ENCODE measurements around the gene RNPEPL1. TPM values are rescaled to one million over a fixed set of nuclear protein-coding genes. Genes with fewer than 3 reads are reported as not detected.
A peak's percentile ranks its signal among the peaks of the same experiment; 100 is the strongest.

RNPEPL1 gene
- polyA plus RNA-seq, 5 donors, result 16.3 to 36.7 (median 20.2) TPM

- no peak for DNase-seq
Observed at GRCh38 chr2:240575101-240575965, 7.0 kb downstream of the RNPEPL1 start.

DNA sequence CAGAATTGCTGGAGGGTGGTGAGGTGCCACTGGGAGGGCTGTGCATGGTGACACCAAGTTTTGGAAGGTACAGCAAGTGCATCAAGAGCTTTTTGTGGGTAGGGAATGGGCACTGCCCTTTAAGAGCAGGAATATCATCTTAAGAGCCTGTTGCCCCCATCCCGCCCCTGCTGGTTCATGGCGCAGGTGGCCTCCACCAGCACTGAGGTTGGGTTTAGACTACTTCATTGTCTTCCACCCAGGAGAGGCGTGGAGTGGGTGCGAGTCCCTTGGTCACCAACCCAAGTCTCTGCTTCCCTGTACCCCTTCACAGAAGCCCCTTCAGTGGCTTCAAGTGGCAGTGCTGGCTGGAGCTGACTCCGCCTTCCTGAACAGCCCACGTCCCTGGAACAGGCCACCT lies 7.8 kb downstream of the RNPEPL1 start:
- DNase-seq, result no peak

DNA sequence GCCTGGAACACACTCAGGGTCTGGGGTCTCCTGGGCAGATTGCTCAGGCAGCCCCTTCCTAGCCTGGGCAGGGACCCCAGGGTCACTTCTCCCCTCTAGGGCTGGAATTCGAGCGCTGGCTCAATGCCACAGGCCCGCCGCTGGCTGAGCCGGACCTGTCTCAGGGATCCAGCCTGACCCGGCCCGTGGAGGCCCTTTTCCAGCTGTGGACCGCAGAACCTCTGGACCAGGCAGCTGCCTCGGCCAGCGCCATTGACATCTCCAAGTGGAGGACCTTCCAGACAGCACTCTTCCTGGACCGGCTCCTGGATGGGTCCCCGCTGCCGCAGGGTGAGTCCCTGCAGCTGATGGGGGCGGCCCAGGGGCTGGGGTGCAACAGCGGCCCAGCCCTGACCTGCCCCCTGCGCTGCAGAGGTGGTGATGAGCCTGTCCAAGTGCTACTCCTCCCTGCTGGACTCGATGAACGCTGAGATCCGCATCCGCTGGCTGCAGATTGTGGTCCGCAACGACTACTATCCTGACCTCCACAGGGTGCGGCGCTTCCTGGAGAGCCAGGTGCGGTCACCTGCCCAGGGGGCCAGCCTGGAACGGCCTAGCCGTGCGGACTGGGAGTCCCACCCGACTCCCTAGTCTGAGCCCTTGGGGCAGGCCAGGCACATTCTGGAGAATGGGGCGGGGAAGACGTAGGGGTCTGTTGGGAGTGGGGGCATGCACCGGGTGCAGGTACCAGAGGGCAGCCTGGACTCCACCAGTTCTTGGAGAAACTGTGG lies 8.3 kb downstream of the RNPEPL1 start:
- no peak for DNase-seq

DNA sequence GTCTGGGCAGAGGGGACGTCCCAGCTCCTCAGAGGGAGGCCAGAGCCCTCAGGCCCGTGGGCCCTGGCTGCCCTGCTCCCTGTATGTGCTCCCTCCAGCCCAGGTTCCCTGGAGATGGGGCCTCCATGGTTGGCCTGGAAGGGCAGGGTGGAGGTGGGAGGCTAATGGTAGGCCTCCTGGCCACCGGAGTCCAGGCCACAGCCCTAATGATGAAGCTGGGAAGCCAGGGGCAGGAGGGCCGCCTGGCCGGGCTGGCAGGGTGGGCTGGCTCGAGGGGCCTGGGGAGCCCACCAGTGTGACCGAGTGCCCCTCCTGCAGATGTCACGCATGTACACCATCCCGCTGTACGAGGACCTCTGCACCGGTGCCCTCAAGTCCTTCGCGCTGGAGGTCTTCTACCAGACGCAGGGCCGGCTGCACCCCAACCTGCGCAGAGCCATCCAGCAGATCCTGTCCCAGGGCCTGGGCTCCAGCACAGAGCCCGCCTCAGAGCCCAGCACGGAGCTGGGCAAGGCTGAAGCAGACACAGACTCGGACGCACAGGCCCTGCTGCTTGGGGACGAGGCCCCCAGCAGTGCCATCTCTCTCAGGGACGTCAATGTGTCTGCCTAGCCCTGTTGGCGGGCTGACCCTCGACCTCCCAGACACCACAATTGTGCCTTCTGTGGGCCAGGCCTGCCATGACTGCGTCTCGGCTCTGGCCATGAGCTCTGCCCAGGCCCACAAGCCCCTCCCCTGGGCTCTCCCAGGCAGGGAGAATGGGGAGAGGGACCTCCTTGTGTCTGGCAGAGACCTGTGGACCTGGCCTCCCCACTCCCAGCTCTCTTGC lies 9.2 kb downstream of the RNPEPL1 start:
- DNase-seq, result no peak

GRCh38 chr2:240578110-240578450 lies 9.8 kb downstream of the RNPEPL1 start:
- DNase-seq, result no peak

- DNase-seq, result no peak
Observed at GRCh38 chr2:240578488-240578887, 10.2 kb downstream of the RNPEPL1 start.

- DNase-seq, result no peak
Observed at GRCh38 chr2:240579071-240579762, 10.9 kb downstream of the RNPEPL1 start.

DNA sequence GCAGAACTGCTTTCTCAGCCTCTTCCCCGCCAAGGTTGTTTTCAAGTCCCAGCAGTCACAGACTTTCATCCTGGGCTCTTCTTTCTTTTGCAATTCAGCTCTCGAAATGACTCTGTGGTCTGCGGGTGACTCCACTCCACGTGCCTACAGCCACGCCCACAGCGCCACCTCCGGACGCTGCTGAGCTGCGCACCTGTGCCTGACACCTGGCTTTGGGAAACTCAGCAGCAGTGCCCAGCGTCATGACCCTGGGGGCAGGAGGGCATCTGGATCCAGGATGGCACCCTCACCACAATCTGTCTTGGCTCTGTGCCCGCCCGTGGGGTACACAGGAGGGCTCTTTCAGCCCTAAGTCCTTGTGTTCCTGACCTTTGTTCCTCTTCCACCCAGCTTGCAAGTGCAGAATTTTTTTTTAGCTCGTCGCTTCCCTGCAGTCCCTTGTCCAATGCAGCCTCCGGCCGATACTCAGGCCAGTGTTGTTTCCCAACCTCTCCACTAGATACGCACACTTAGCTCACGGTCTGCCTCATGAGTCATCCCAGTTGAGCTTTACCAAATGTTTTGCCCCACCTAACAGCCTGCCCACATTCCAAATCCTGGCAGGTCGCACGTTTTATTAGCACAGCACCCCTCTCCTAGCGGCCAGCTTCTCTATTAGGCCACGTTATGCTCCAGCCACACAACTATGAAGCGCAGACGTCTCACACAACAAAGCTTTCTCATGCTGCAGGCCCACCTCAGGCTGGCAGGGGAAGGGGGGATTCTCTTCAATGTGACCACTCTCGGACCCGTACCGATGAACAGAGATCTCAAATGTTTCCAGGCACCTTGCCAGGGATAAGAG lies 11.7 kb downstream of the RNPEPL1 start:
- DNase-seq, result no peak

GRCh38 chr2:240581811-240582210 lies 13.5 kb downstream of the RNPEPL1 start:
- DNase-seq, result no peak

DNA sequence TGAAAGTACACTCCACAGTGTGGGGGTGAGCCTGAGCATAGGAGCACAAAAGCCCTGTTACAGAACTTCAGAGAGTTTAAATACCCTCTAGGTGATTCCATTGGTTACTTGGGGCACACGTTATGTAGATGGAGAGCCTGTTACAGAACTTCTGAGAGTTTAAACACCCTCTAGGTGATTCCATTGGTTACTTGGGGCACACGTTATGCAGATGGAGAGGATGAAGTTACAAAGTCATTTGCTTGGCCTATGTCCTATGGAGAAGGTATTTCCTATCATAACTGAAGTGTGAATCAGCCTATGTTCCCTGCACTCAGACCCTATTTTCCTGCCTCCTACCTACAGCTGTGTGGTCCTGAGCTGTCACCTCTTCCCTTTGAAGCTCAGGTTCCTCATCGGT lies 14.5 kb downstream of the RNPEPL1 start:
- DNase-seq, result no peak

- DNase-seq, result no peak
Observed at GRCh38 chr2:240583774-240584173, 15.5 kb downstream of the RNPEPL1 start.

DNA sequence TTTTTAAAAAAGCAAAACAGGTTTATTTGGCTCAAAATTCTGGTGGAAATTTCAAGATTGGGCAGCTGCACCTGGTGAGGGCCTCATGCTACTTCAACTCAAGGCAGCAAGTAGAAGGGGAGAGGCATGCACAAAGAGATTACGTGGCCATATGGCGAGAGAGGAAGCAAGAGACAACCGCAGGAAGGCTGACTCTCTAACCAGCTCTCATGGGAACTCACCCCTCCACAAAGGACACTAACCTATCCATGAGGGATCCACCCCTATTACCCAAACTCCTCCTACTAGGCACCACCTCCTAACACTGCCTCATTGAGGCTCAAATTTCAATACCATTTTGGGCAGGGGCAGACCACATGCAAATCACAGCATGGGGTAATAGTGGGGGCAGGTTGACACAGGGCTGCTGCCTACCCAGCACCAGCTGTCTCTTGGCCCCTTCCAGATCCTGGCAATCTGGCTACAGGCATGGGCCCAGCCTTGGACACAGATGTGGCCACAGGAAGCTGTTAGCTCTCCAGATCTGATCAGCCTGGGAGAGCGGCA lies 16.3 kb downstream of the RNPEPL1 start:
- DNase-seq, result no peak

- DNase-seq, result no peak
Observed at GRCh38 chr2:240585101-240585500, 16.8 kb downstream of the RNPEPL1 start.

GRCh38 chr2:240585681-240586197 lies 17.5 kb downstream of the RNPEPL1 start:
- DNase-seq, result no peak

- DNase-seq, result peak; percentile 94 to 95
Observed at GRCh38 chr2:240586198-240586918, 18.1 kb downstream of the RNPEPL1 start, which contains the start of gene CAPN10. Gene CAPN10 (plus strand): TSS chr2:240586734. CDS start chr2:240586912, 178 bp downstream.

GRCh38 chr2:240586919-240587800 lies 18.9 kb downstream of the RNPEPL1 start:
- DNase-seq, result no peak

DNA sequence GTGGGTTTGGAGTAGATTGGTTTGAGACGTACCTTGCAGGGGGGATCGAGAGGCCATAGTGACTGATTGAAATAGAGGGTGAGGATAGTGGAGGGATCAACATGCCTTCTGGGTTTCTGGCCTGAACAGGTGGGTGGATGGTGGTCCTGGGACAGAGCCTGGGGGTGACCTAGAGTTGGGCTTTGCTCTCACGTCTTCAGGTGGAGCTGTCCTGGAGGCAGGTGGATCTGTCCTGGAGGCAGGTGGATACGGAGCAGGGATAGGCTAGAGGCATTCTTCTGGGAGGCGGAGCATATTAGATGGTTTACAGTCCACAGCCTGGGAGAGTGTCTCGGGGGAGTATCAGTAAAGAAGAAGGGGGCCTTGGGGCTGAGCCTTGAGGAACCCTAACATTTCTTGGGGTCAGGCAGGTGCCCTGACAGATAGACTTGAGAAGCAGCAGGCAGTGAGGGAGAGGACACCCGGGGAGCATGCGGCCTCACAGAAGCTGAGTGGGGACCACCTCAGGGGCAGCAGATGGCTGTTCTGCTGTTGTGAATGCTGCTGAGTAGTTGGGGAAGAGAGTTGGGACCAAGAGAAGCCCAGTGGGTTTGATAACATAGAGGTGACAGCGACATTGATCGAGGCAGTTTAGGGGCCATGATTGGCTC lies 19.8 kb downstream of the RNPEPL1 start:
- no peak for DNase-seq

DNA sequence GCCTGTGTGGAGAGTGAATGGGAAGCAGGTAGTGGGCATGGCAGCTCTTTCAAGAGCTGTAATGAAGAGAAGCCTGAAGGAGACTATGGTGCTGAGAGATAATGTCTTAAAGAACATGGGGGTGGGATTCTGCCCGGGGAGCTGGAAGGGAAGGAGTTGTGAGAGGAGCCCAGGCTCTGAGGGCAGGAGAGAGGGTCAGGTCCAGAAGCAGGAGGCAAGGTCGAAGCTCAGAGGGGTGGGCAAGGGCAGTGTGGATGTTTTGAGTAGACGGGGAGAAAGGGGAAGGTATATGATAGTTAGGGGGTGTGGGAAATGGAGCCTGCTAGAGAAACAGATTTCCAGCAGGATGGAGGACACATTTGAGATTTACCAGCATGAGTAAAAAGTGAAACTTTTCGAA lies 20.4 kb downstream of the RNPEPL1 start:
- no peak for DNase-seq

Measured in right lung (tissue), 5 donors.